H1 (cell line): Measurements from ENCODE around the gene CMTM5. TPM values are rescaled to one million over a fixed set of nuclear protein-coding genes. Genes with fewer than 3 reads are reported as not detected.

Source experiments
- CTCF ChIA-PET: fragments of 300-600 bp; sonication (Branson Sonifier 250); formaldehyde crosslinking; loops from one replicate; lab custom pipeline; 2021; ENCODE audit not compliant: partially characterized antibody; lab: Charles Lee
- POLR2A ChIA-PET: fragments of 300-600 bp; sonication (Branson Sonifier 250); formaldehyde crosslinking; loops from one replicate; lab custom pipeline; 2021; ENCODE audit warnings: inconsistent platforms; ENCODE audit not compliant: partially characterized antibody; lab: Charles Lee
- DNase-seq, 2 experiments: peaks; one replicate each; pipeline versions ENCODE4 v3.0.0 to v3.0.0-alpha.2; 2010 to 2022; ENCODE audit warnings: low spot score in 2 of 2, low read depth in 1 of 2, mixed read lengths in 1 of 2
- FAIRE-seq: peaks from 2 replicates; lab custom pipeline; 2011; peaks lifted over from hg19 to GRCh38; lab: Jason Lieb, UNC
- H2AFZ ChIP-seq: 2 replicates; pipeline ENCODE4 v1.8.1; 2012; ENCODE audit warnings: low read length, inconsistent platforms
- H2AK5ac ChIP-seq: 2 replicates; pipeline ENCODE4 v1.6.1; 2013; ENCODE audit warnings: low read depth, low read length
- H2BK120ac ChIP-seq: replicated peaks from 2 replicates; pipeline ENCODE3; 2013; ENCODE audit warnings: low read depth, low read length, inconsistent platforms
- H2BK12ac ChIP-seq: 2 replicates; pipeline ENCODE4 v1.6.1; 2013; ENCODE audit warnings: low read depth, low read length
- H2BK15ac ChIP-seq: 2 replicates; pipeline ENCODE4 v1.6.1; 2013; ENCODE audit warnings: low read length
- H2BK20ac ChIP-seq: 2 replicates; pipeline ENCODE4 v1.6.1; 2013; ENCODE audit warnings: low read length
- H2BK5ac ChIP-seq: 2 replicates; pipeline ENCODE4 v1.6.1; 2013; ENCODE audit warnings: low read depth, low read length
- H3K14ac ChIP-seq: 2 replicates; pipeline ENCODE4 v1.6.1; 2013; ENCODE audit warnings: inconsistent platforms; ENCODE audit not compliant: insufficient read length
- H3K18ac ChIP-seq: 2 replicates; pipeline ENCODE4 v1.6.1; 2013; ENCODE audit warnings: low read length; ENCODE audit errors: extremely low read depth
- H3K23ac ChIP-seq: 2 replicates; pipeline ENCODE4 v1.6.1; 2013; ENCODE audit warnings: inconsistent platforms; ENCODE audit not compliant: insufficient read length
- H3K23me2 ChIP-seq: 2 replicates; pipeline ENCODE4 v1.6.1; 2013; ENCODE audit warnings: low read depth, low read length
- H3K27ac ChIP-seq: 2 replicates; pipeline ENCODE4 v1.6.1; 2011; ENCODE audit warnings: low read depth, low read length, inconsistent platforms
- H3K27me3 ChIP-seq, 4 experiments: replicated peaks in 1 of 4; 1 replicate in 1 of 4; 2 replicates in 3 of 4; pipeline versions ENCODE4 v1.6.1 to v1.8.1; 2011 to 2013; ENCODE audit warnings: low read length in 3 of 4, mild to moderate bottlenecking in 3 of 4, inconsistent platforms in 2 of 4, mixed read lengths in 2 of 4, moderate library complexity in 1 of 4; ENCODE audit not compliant: control insufficient read depth in 3 of 4, insufficient read depth in 3 of 4; ENCODE audit errors: extremely low read depth in 1 of 4
- H3K36me3 ChIP-seq, 4 experiments: 2 replicates each; pipeline versions ENCODE4 v1.6.1 to v1.8.1; 2011 to 2013; ENCODE audit warnings: mild to moderate bottlenecking in 4 of 4, low read length in 3 of 4, moderate library complexity in 2 of 4, control low read depth in 1 of 4, inconsistent platforms in 1 of 4; ENCODE audit not compliant: insufficient read depth in 4 of 4, control insufficient read depth in 2 of 4
- H3K4ac ChIP-seq: replicated peaks from 2 replicates; pipeline ENCODE3; 2013; ENCODE audit warnings: low read length, low read depth, mixed read lengths, inconsistent platforms; ENCODE audit not compliant: insufficient read length
- H3K4me1 ChIP-seq, 4 experiments: replicated peaks in 1 of 4; 1 replicate in 1 of 4; 2 replicates in 3 of 4; pipeline versions ENCODE4 v1.6.1 to v1.8.1; 2011 to 2013; ENCODE audit warnings: low read length in 3 of 4, inconsistent platforms in 2 of 4, mixed read lengths in 1 of 4; ENCODE audit not compliant: insufficient read depth in 4 of 4, control insufficient read depth in 3 of 4
- H3K4me2 ChIP-seq, 2 experiments: 2 replicates each; pipeline versions ENCODE4 v1.6.1 to v1.8.1; 2011 to 2013; ENCODE audit warnings: low read depth in 2 of 2, low read length in 2 of 2, control low read depth in 1 of 2, inconsistent platforms in 1 of 2, mild to moderate bottlenecking in 1 of 2; ENCODE audit not compliant: insufficient read depth in 1 of 2
- H3K4me3 ChIP-seq, 4 experiments: fragments of 200-600, 300-600 bp in 1 of 4; sonication (generic), shearing (Covaris generic), sonication (Bioruptor Twin) in 1 of 4; 2 replicates each; pipeline versions ENCODE4 v1.5.1 to v1.8.1; 2011 to 2016; ENCODE audit warnings: low read length in 4 of 4, low read depth in 3 of 4, control low read depth in 2 of 4, inconsistent platforms in 2 of 4, mild to moderate bottlenecking in 2 of 4, mixed read lengths in 1 of 4, moderate library complexity in 1 of 4; ENCODE audit not compliant: insufficient read depth in 2 of 4; ENCODE audit errors: extremely low read depth in 1 of 4
- H3K56ac ChIP-seq: replicated peaks from 2 replicates; pipeline ENCODE3; 2013; ENCODE audit warnings: low read depth, mild to moderate bottlenecking, mixed read lengths, low read length, inconsistent platforms; ENCODE audit not compliant: insufficient read length
- H3K79me1 ChIP-seq: 2 replicates; pipeline ENCODE4 v1.6.1; 2013; ENCODE audit warnings: low read depth, low read length, control low read depth
- H3K79me2 ChIP-seq, 2 experiments: 2 replicates each; pipeline versions ENCODE4 v1.6.1 to v1.8.1; 2012 to 2013; ENCODE audit warnings: low read length in 2 of 2, mild to moderate bottlenecking in 2 of 2, inconsistent platforms in 1 of 2; ENCODE audit not compliant: insufficient read depth in 2 of 2, control insufficient read depth in 1 of 2
- H3K9ac ChIP-seq, 4 experiments: replicated peaks in 1 of 4; 1 replicate in 1 of 4; 2 replicates in 3 of 4; pipeline versions ENCODE4 v1.6.1 to v1.8.1; 2011 to 2013; ENCODE audit warnings: low read depth in 3 of 4, low read length in 3 of 4, control low read depth in 2 of 4, mild to moderate bottlenecking in 2 of 4, moderate library complexity in 2 of 4, inconsistent platforms in 1 of 4; ENCODE audit errors: extremely low read depth in 1 of 4
- H3K9me3 ChIP-seq, 2 experiments: 2 replicates each; pipeline versions ENCODE4 v1.6.1 to v1.8.1; 2012 to 2013; ENCODE audit warnings: mild to moderate bottlenecking in 2 of 2, moderate library complexity in 2 of 2, control low read depth in 1 of 2, inconsistent platforms in 1 of 2, low read depth in 1 of 2, low read length in 1 of 2, mixed read lengths in 1 of 2; ENCODE audit not compliant: insufficient read depth in 2 of 2
- H4K20me1 ChIP-seq, 2 experiments: replicated peaks in 1 of 2; 2 replicates each; pipeline versions ENCODE3 to v1.8.1; 2011 to 2013; ENCODE audit warnings: inconsistent platforms in 2 of 2, low read length in 2 of 2, mild to moderate bottlenecking in 1 of 2; ENCODE audit not compliant: insufficient read depth in 2 of 2, control insufficient read depth in 1 of 2
- H4K5ac ChIP-seq: 2 replicates; pipeline ENCODE4 v1.6.1; 2013; ENCODE audit warnings: low read length, low read depth, mixed read lengths, inconsistent platforms; ENCODE audit not compliant: insufficient read length
- H4K8ac ChIP-seq: 2 replicates; pipeline ENCODE4 v1.8.0; 2013; ENCODE audit warnings: mild to moderate bottlenecking, moderate library complexity, low read length, inconsistent platforms; ENCODE audit not compliant: insufficient read depth; ENCODE audit errors: extremely low read depth
- H4K91ac ChIP-seq: replicated peaks from 2 replicates; pipeline ENCODE3; 2013; ENCODE audit warnings: low read length, mixed read lengths, inconsistent platforms; ENCODE audit not compliant: insufficient read length
- ASH2L ChIP-seq: fragments of 200-600, 300-600 bp; sonication (generic); IDR thresholded peaks from one replicate; pipeline ENCODE4 v1.7.1; 2017; ENCODE audit warnings: low read length
- CEBPB ChIP-seq: IDR thresholded peaks from 2 replicates; pipeline ENCODE4 v1.6.1; 2012; ENCODE audit warnings: low read depth, low read length
- CHD1 ChIP-seq: IDR thresholded peaks from 2 replicates; pipeline ENCODE4 v1.6.1; 2012; ENCODE audit warnings: low read depth, low read length, improper control_type of control experiment
- CREB1 ChIP-seq: IDR thresholded peaks from 2 replicates; pipeline ENCODE4 v1.6.1; 2012; ENCODE audit warnings: inconsistent platforms
- EGR1 ChIP-seq: IDR thresholded peaks from 2 replicates; pipeline ENCODE4 v1.6.1; 2011; ENCODE audit warnings: low read depth, low read length, borderline replicate concordance
- FOSL1 ChIP-seq: IDR thresholded peaks from 2 replicates; pipeline ENCODE4 v1.6.1; 2011; ENCODE audit warnings: mild to moderate bottlenecking, low read depth, low read length, moderate library complexity; ENCODE audit not compliant: insufficient read depth
- KDM1A ChIP-seq: fragments of 200-600, 300-600 bp; sonication (generic); IDR thresholded peaks from 2 replicates; pipeline ENCODE4 v1.7.1; 2016; ENCODE audit warnings: mild to moderate bottlenecking, low read length, borderline replicate concordance
- KDM4A ChIP-seq: IDR thresholded peaks from one replicate; pipeline ENCODE4 v1.7.1; 2012; ENCODE audit warnings: low read depth, mild to moderate bottlenecking, moderate library complexity, low read length, inconsistent platforms; ENCODE audit not compliant: severe bottlenecking
- MAFK ChIP-seq: IDR thresholded peaks from 2 replicates; pipeline ENCODE4 v1.6.1; 2012; ENCODE audit warnings: low read depth, mild to moderate bottlenecking, improper control_type of control experiment, low read length
- NRF1 ChIP-seq: IDR thresholded peaks from 2 replicates; pipeline ENCODE4 v1.6.1; 2011; ENCODE audit warnings: mild to moderate bottlenecking, low read depth, low read length, improper control_type of control experiment
- RXRA ChIP-seq: IDR thresholded peaks from 2 replicates; pipeline ENCODE4 v1.6.1; 2011; ENCODE audit warnings: low read depth, mild to moderate bottlenecking, low read length, moderate library complexity; ENCODE audit not compliant: insufficient read depth
- SP2 ChIP-seq: IDR thresholded peaks from 2 replicates; pipeline ENCODE4 v1.6.1; 2012; ENCODE audit warnings: mild to moderate bottlenecking, low read length, inconsistent platforms
- SUZ12 ChIP-seq: fragments of 200-600 bp; sonication (generic); IDR thresholded peaks from 2 replicates; pipeline ENCODE4 v1.6.1; 2012; ENCODE audit warnings: mild to moderate bottlenecking, inconsistent platforms, low read length, moderate library complexity, mixed read lengths
- TCF12 ChIP-seq: IDR thresholded peaks from 2 replicates; pipeline ENCODE4 v1.6.1; 2011; ENCODE audit warnings: low read depth, mild to moderate bottlenecking, low read length
- TEAD4 ChIP-seq: IDR thresholded peaks from 2 replicates; pipeline ENCODE4 v1.6.1; 2012; ENCODE audit warnings: low read depth, low read length, inconsistent platforms, mixed read lengths
- WGBS, 2 experiments: shearing (Covaris generic) in 1 of 2; methylation state at CpG; one replicate each; pipeline versions ENCODE4 v1.1.6 to v1.1.7; 2013 to 2015; ENCODE audit warnings: low lambda C conversion rate in 2 of 2, mixed read lengths in 2 of 2, inconsistent platforms in 1 of 2, low coverage in 1 of 2, missing lambda C conversion rate in 1 of 2; ENCODE audit not compliant: insufficient replicate concordance in 2 of 2, insufficient coverage in 1 of 2, insufficient read length in 1 of 2; ENCODE audit errors: extremely low coverage in 1 of 2, missing lambda C conversion rate in 1 of 2; 5-methylcytosine and 5-hydroxymethylcytosine counted together
- polyA plus RNA-seq, 7 experiments: library from polyadenylated mRNA; depleted of rRNA in 3 of 7; stranded (reverse) in 5 of 7; unstranded in 2 of 7; fragments of >200 nt in 5 of 7; fragments of 200-250 nt in 2 of 7; gene quantifications; 1 replicate in 5 of 7; 2 replicates in 1 of 7; 4 replicates in 1 of 7; pipeline versions ENCODE4 v1.2.1 to v1.2.3, GENCODE V29; 2011 to 2013; ENCODE audit warnings: missing spikeins in 2 of 7, mixed read lengths in 2 of 7
- total RNA-seq: library from RNA; stranded (reverse); fragmentation: NEBNext Ultra II Directional; extraction: Animal tissue kit (Norgen Biotek cat#: 25700); gene quantifications from 2 replicates; pipeline ENCODE4 v1.2.1, GENCODE V29; 2021

Gene CMTM5
- total and polyA plus RNA-seq, 2 of the 8 experiments (the other 6 are each of a cell fraction or from before 2014, with no cell fraction given), result 2.1 TPM; not detected in 1

DNA sequence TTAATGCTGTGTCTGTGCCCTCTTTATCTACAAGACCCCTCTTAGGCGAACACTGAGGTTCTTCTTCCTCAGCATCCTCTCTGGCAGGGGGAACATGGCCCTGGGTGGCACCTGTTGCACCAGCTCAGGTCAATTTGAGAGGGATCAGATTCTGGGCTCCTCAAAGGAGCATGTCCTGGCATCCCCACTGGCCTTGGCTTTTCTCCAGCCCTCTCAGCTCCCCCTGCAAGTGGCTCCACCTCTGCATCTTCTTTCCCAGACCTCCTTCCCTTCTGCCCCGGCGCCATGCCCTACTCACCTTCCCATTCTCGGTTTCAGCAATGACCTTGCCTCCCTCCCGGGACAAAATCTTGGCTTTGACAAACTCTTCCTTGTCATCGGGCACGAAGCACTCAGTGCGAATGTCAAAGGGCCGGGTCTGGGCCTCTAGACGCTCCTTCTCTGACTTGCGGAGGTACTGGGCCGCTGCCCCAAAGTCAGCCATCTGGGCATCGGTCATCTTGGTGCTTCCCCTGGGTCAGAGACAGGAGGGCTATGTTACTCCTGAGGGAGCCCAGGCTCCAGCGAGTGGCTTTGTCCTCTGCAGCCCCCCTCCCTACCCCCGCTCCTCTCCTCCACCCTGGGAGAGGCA, 30.0 kb downstream of the CMTM5 start:
- ChIA-PET CTCF (interaction anchor here (1.0 to 2.2 kb wide), 2 partner anchors 27 to 33 kb away, joined by 3 to 5 read pairs; no protein-coding TSS in a partner anchor), POLR2A (interaction anchor here (0.9 kb wide), 1 partner anchor 29 kb away, joined by 3 read pairs; no protein-coding TSS in a partner anchor)
- FAIRE-seq, result no peak
- TF ChIP-seq SP2, result no peak
- no peak for TF ChIP-seq TCF12
- TF ChIP-seq CHD1, result no peak
- no peak for TF ChIP-seq KDM4A
- TF ChIP-seq CEBPB, result no peak
- TF ChIP-seq MAFK, result no peak
- TF ChIP-seq ASH2L, result no peak
- TF ChIP-seq FOSL1, result no peak
- no peak for TF ChIP-seq CREB1
- TF ChIP-seq TEAD4, result no peak
- TF ChIP-seq KDM1A, result no peak
- no peak for TF ChIP-seq RXRA
- no peak for TF ChIP-seq SUZ12
- no peak for TF ChIP-seq NRF1
- no peak for TF ChIP-seq EGR1

More for the DNA sequence above, 30.0 kb downstream of the CMTM5 start:
- no peaks in the 10 kb centered on the region for H3K36me3 ChIP-seq
- H3K18ac ChIP-seq, result no peak overlapping the region
- H3K27me3 ChIP-seq, result no peaks in the 10 kb centered on the region; a peak in 3 of 7 replicates
- H2BK12ac ChIP-seq, result no peak overlapping the region
- H2AK5ac ChIP-seq, result no peak overlapping the region
- no peak overlapping the region for H3K56ac ChIP-seq
- H4K8ac ChIP-seq, result no peak overlapping the region; the same call in 1 of the 2 replicates
- H3K14ac ChIP-seq, result no peak overlapping the region
- no peak overlapping the region for H2BK15ac ChIP-seq
- no peaks in the 10 kb centered on the region for H3K9me3 ChIP-seq
- H3K4me2 ChIP-seq, result no peak overlapping the region
- DNase-seq, result no peak
- H3K4me3 ChIP-seq, result no peak overlapping the region
- H4K91ac ChIP-seq, result no peak overlapping the region
- H2BK5ac ChIP-seq, result no peak overlapping the region
- no peak overlapping the region for H2BK20ac ChIP-seq
- H3K79me1 ChIP-seq, result no peaks in the 10 kb centered on the region
- no peak overlapping the region for H4K5ac ChIP-seq
- 93% methylated on average over 13 of the region's 15 CpGs; no CpG with 5 or more reads in 1 of the 2 experiments for WGBS, 2 experiments
- H3K27ac ChIP-seq, result no peak overlapping the region
- no peak overlapping the region for H3K23ac ChIP-seq
- H3K79me2 ChIP-seq, result no peaks in the 10 kb centered on the region
- no peak overlapping the region for H2BK120ac ChIP-seq
- no peaks in the 10 kb centered on the region for H3K23me2 ChIP-seq
- H3K4ac ChIP-seq, result no peak overlapping the region
- no peak overlapping the region for H3K9ac ChIP-seq
- no peaks in the 10 kb centered on the region for H4K20me1 ChIP-seq
- no peaks in the 10 kb centered on the region; a peak in 1 of 7 replicates for H3K4me1 ChIP-seq
- no peak overlapping the region for H2AFZ ChIP-seq
